OCI-LY7 (cell line): Measurements from ENCODE around the gene NDUFC2. TPM values are rescaled to one million over a fixed set of nuclear protein-coding genes. Genes with fewer than 3 reads are reported as not detected.

Experiments
- BruUV-seq: library from RNA; stranded (reverse); fragments of 400-500 nt; replicated peaks from 2 replicates; lab custom pipeline; 2021; lab: Mats Ljungman, UMichigan
- CTCF ChIA-PET: fragments of 300-600 bp; sonication (Branson Sonifier 250); formaldehyde crosslinking; loops from one replicate; lab custom pipeline; 2022; ENCODE audit warnings: antibody characterized with exemption; ENCODE audit not compliant: unreplicated experiment; lab: Charles Lee
- POLR2A ChIA-PET: fragments of 300-600 bp; sonication (Branson Sonifier 250); formaldehyde crosslinking; loops from one replicate; lab custom pipeline; 2022; ENCODE audit warnings: antibody characterized with exemption; lab: Charles Lee
- DNase-seq: peaks from one replicate; pipeline ENCODE4 v3.0.0-alpha.2; 2015; ENCODE audit warnings: low spot score
- H2AFZ ChIP-seq: fragments of 200-600 bp; sonication (generic), shearing (Covaris generic); 2 replicates; pipeline ENCODE4 v1.6.1; 2014; ENCODE audit warnings: mild to moderate bottlenecking, antibody characterized with exemption, low read length, moderate library complexity
- H3K27ac ChIP-seq: fragments of 200-600 bp; sonication (generic); 2 replicates; pipeline ENCODE4 v1.5.1; 2014; ENCODE audit warnings: mixed run types, low read depth, mild to moderate bottlenecking, moderate library complexity, low read length, inconsistent platforms; ENCODE audit not compliant: poor library complexity, severe bottlenecking
- H3K36me3 ChIP-seq: fragments of 200-600 bp; sonication (generic); 2 replicates; pipeline ENCODE4 v1.6.1; 2014; ENCODE audit warnings: mild to moderate bottlenecking, antibody characterized with exemption, low read length, moderate library complexity, mixed read lengths; ENCODE audit not compliant: insufficient read depth
- H3K4me1 ChIP-seq: fragments of 200-600 bp; sonication (generic); 2 replicates; pipeline ENCODE4 v1.5.1; 2014; ENCODE audit warnings: mild to moderate bottlenecking, low read length; ENCODE audit not compliant: insufficient read depth, poor library complexity, severe bottlenecking
- H3K4me2 ChIP-seq: fragments of 200-600 bp; sonication (generic); 2 replicates; pipeline ENCODE4 v1.6.1; 2014; ENCODE audit warnings: mild to moderate bottlenecking, low read length
- H3K4me3 ChIP-seq: fragments of 200-600 bp; sonication (generic); 2 replicates; pipeline ENCODE4 v1.5.1; 2014; ENCODE audit warnings: mild to moderate bottlenecking, low read depth, low read length; ENCODE audit not compliant: poor library complexity, severe bottlenecking
- H3K79me2 ChIP-seq: fragments of 200-600 bp; sonication (generic); 2 replicates; pipeline ENCODE4 v1.6.1; 2016; ENCODE audit warnings: low read depth, mild to moderate bottlenecking, low read length, moderate library complexity, mixed read lengths; ENCODE audit not compliant: insufficient read depth
- H3K9me2 ChIP-seq: fragments of 200-600 bp; sonication (generic); 2 replicates; pipeline ENCODE4 v1.6.1; 2016; ENCODE audit warnings: mild to moderate bottlenecking, low read length, mixed read lengths; ENCODE audit not compliant: insufficient read depth
- H3K9me3 ChIP-seq: fragments of 200-600 bp; sonication (generic); 2 replicates; pipeline ENCODE4 v1.6.1; 2014; ENCODE audit warnings: mild to moderate bottlenecking, mixed run types, low read length, mixed read lengths
- H4K20me1 ChIP-seq: fragments of 200-600 bp; sonication (generic); 2 replicates; pipeline ENCODE4 v1.6.1; 2014; ENCODE audit warnings: mild to moderate bottlenecking, antibody characterized with exemption, low read length, moderate library complexity, mixed read lengths; ENCODE audit not compliant: insufficient read depth
- EZH2phosphoT487 ChIP-seq: fragments of 200-600 bp; sonication (generic); IDR thresholded peaks from 2 replicates; pipeline ENCODE4 v1.6.1; 2018; ENCODE audit warnings: low read depth, borderline replicate concordance, mild to moderate bottlenecking, mixed run types, antibody characterized with exemption, low read length, moderate library complexity, mixed read lengths
- intact Hi-C: fragments of 100-400 bp; cut with micrococcal nuclease; formaldehyde crosslinking; loops from one replicate; pipeline ENCODE4 v1.10.0; 2022; ENCODE audit not compliant: unreplicated experiment
- total RNA-seq, 2 experiments: library from RNA; depleted of rRNA in 1 of 2; stranded (reverse); fragments of >200 nt in 1 of 2; shearing (Covaris generic) in 1 of 2; gene quantifications; 2 replicates each; pipeline ENCODE4 v1.2.3, GENCODE V29; 2014 to 2022
- TF ChIP-seq, protein P1 (sequence below): fragments of 200-600 bp; sonication (generic); conservative IDR thresholded peaks from 2 replicates; pipeline ENCODE4 v1.5.1; 2014; ENCODE audit warnings: mild to moderate bottlenecking, antibody characterized with exemption, low read length, moderate library complexity, mixed read lengths

NDUFC2 gene
- total RNA-seq, 2 experiments from 2014 or later = 53.3 to 95.7 TPM

DNA sequence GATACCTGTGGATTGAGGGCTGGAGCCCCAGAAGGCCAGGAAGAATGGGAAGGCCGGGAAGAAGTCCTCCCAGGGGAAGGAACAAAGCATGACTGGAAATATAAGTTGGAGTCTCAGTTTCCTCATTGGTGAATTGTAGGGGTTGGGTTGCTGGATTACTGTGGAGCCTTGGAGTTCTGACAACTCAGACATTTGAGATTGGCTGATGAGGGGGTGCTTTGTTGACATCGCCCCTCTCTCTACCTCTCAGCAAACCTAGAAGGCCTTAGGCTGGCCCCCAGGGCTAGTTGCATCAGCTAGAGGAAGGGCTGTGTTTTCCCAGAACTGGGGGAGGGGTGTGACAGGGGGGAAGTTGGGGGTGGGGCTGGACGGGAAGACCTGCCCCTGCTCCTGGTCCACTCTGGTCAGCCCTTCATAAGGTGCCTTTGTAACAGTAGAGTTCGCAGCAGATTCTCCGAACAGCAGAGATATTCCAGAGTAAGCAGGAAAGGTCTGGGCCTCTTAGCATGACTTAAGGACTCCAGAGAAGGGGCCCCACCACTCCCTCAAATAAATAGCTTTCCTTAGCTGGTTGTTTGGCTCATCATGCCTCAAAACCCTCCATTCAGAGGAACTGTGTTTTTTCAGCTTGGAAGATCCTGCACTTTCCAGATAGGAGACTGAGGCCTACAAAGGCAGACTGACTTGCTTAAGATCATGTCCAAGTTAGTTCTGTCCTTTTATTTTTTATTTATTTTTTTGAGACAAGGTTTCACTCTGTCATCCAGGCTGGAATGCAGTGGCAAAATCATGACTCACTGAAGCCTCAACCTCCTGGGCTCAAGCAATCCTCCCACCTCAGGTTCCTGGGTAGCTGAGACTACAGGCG lies 28.5 kb downstream of the NDUFC2 start:
- POLR2A ChIA-PET = no interaction called here
- H2AFZ ChIP-seq = no peak overlapping the region

GRCh38 chr11:78049348-78049747 lies 30.3 kb downstream of the NDUFC2 start:
- no peaks in the 10 kb centered on the region for H3K9me2 ChIP-seq
- no peaks in the 10 kb centered on the region for H3K79me2 ChIP-seq
- no peaks in the 10 kb centered on the region for H3K36me3 ChIP-seq
- no peak overlapping the region for H3K4me2 ChIP-seq
- no peak overlapping the region for H3K27ac ChIP-seq
- POLR2A ChIA-PET = interaction anchor here (0.7 kb wide), 1 partner anchor 256 kb away, joined by 5 read pairs; no protein-coding TSS in a partner anchor
- H2AFZ ChIP-seq = no peak overlapping the region
- H3K4me1 ChIP-seq = peaks cover 3% of the 10 kb centered on the region
- H3K4me3 ChIP-seq = no peak overlapping the region
- no TSS peak for BruUV-seq
- intact Hi-C loops = loop anchor here (5.0 kb wide), 2 partner anchors 47 to 272 kb away; no protein-coding TSS in a partner anchor
- CTCF ChIA-PET = no interaction called here
- no peak for TF ChIP-seq EZH2phosphoT487
- TF ChIP-seq, protein P1, sequence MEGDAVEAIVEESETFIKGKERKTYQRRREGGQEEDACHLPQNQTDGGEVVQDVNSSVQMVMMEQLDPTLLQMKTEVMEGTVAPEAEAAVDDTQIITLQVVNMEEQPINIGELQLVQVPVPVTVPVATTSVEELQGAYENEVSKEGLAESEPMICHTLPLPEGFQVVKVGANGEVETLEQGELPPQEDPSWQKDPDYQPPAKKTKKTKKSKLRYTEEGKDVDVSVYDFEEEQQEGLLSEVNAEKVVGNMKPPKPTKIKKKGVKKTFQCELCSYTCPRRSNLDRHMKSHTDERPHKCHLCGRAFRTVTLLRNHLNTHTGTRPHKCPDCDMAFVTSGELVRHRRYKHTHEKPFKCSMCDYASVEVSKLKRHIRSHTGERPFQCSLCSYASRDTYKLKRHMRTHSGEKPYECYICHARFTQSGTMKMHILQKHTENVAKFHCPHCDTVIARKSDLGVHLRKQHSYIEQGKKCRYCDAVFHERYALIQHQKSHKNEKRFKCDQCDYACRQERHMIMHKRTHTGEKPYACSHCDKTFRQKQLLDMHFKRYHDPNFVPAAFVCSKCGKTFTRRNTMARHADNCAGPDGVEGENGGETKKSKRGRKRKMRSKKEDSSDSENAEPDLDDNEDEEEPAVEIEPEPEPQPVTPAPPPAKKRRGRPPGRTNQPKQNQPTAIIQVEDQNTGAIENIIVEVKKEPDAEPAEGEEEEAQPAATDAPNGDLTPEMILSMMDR = no peak
- no peaks in the 10 kb centered on the region for H3K9me3 ChIP-seq
- DNase-seq = no peak
- no peaks in the 10 kb centered on the region for H4K20me1 ChIP-seq

More for the DNA sequence above, 28.5 kb downstream of the NDUFC2 start:
- H3K27ac ChIP-seq = no peak overlapping the region
- no peak for DNase-seq
- CTCF ChIA-PET = no interaction called here
- H3K9me2 ChIP-seq = no peaks in the 10 kb centered on the region
- no peak overlapping the region for H3K4me3 ChIP-seq
- no peaks in the 10 kb centered on the region for H3K79me2 ChIP-seq
- H3K9me3 ChIP-seq = no peaks in the 10 kb centered on the region
- TF ChIP-seq, protein P1 = no peak
- no peak for TF ChIP-seq EZH2phosphoT487
- intact Hi-C loops = no loop called here
- no TSS peak for BruUV-seq
- H3K36me3 ChIP-seq = no peaks in the 10 kb centered on the region
- H4K20me1 ChIP-seq = no peaks in the 10 kb centered on the region
- no peak overlapping the region for H3K4me2 ChIP-seq
- H3K4me1 ChIP-seq = no peaks in the 10 kb centered on the region

DNA sequence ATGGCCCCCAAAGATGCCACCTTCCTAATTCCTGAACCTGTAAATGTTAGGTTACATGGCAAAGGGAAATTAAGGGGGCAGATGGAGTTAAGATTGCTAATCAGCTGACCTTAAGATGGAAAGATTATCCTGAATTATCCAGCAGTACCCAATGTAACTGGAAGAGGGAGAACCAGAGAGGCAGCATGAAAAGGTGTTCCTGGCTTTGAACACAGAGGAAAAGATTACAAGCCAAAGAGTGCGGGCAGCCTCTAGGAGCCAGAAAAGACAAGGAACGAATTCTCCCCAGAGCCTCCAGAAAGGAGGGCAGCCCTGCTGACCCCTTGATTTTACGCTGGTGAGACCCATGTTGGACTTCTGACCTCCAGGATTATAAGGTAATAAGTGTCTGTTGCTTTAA lies 31.1 kb downstream of the NDUFC2 start:
- intact Hi-C loops = loop anchor here (5.0 kb wide), 2 partner anchors 46 to 271 kb away; no protein-coding TSS in a partner anchor
- Histone ChIP-seq H3K79me2 (no peaks in the 10 kb centered on the region), H3K9me2 (no peaks in the 10 kb centered on the region), H3K4me1 (peaks cover 3% of the 10 kb centered on the region), H4K20me1 (no peaks in the 10 kb centered on the region), H2AFZ (no peak overlapping the region), H3K27ac (no peak overlapping the region), H3K4me2 (no peak overlapping the region), H3K36me3 (no peaks in the 10 kb centered on the region), H3K4me3 (no peak overlapping the region), H3K9me3 (no peaks in the 10 kb centered on the region)
- CTCF ChIA-PET = no interaction called here
- TF ChIP-seq, protein P1 = no peak
- TF ChIP-seq EZH2phosphoT487 = no peak
- POLR2A ChIA-PET = interaction anchor here (0.7 to 0.9 kb wide), 2 partner anchors 257 to 417 kb away, joined by 3 to 5 read pairs; no protein-coding TSS in a partner anchor
- no peak for DNase-seq
- BruUV-seq = no TSS peak
